ENCODE measurements around the gene BPI. TPM values are rescaled to one million over a fixed set of nuclear protein-coding genes. Genes with fewer than 3 reads are reported as not detected.
"Not testable (repeated sequence)": the region's sequence is repeated elsewhere in the genome, so short reads cannot be mapped to it uniquely, and the experiment has no call there.

The BPI gene
- total RNA-seq, 1 donor from 2014 or later = not detected

- DNase-seq (ENCODE audit: low read depth) = no peak
- TF ChIP-seq CTCF (IDR thresholded peaks at IDR 0.05; ENCODE audit: insufficient read depth, low read length, poor library complexity, severe bottlenecking) = no peak
- Histone ChIP-seq H3K4me3 (ENCODE audit: low read depth, low read length) (no peak overlapping the region), H3K36me3 (ENCODE audit: control insufficient read depth, insufficient read depth, low read length) (no peaks in the 10 kb centered on the region), H3K27me3 (ENCODE audit: control insufficient read depth, insufficient read depth, low read length) (no peaks in the 10 kb centered on the region)
These were observed 25.2 kb upstream of the BPI start for GRCh38 chr20:38278763-38279162.

- not testable (repeated sequence) for DNase-seq (ENCODE audit: low read depth); H3K27me3 ChIP-seq (ENCODE audit: control insufficient read depth, insufficient read depth, low read length); H3K4me3 ChIP-seq (ENCODE audit: low read depth, low read length); H3K36me3 ChIP-seq (ENCODE audit: control insufficient read depth, insufficient read depth, low read length)
These were observed 22.6 kb upstream of the BPI start for GRCh38 chr20:38281176-38281915.

- no peak overlapping the region for H3K4me3 ChIP-seq (ENCODE audit: low read depth, low read length)
- no peak for TF ChIP-seq CTCF (IDR thresholded peaks at IDR 0.05; ENCODE audit: insufficient read depth, low read length, poor library complexity, severe bottlenecking)
- H3K36me3 ChIP-seq (ENCODE audit: control insufficient read depth, insufficient read depth, low read length) = no peaks in the 10 kb centered on the region
- no peaks in the 10 kb centered on the region for H3K27me3 ChIP-seq (ENCODE audit: control insufficient read depth, insufficient read depth, low read length)
- no peak for DNase-seq (ENCODE audit: low read depth)
These were observed 20.7 kb upstream of the BPI start for GRCh38 chr20:38283236-38283635.

- not testable (repeated sequence) for H3K4me3 ChIP-seq (ENCODE audit: low read depth, low read length); DNase-seq (ENCODE audit: low read depth)
These were observed 19.8 kb upstream of the BPI start for GRCh38 chr20:38284066-38284650.

GRCh38 chr20:38284893-38285444 lies 19.0 kb upstream of the BPI start:
- Histone ChIP-seq H3K36me3 (ENCODE audit: control insufficient read depth, insufficient read depth, low read length) (no peaks in the 10 kb centered on the region), H3K27me3 (ENCODE audit: control insufficient read depth, insufficient read depth, low read length) (no peaks in the 10 kb centered on the region), H3K4me3 (ENCODE audit: low read depth, low read length) (no peak overlapping the region)
- no peak for DNase-seq (ENCODE audit: low read depth)
- TF ChIP-seq CTCF (IDR thresholded peaks at IDR 0.05; ENCODE audit: insufficient read depth, low read length, poor library complexity, severe bottlenecking) = no peak

More at GRCh38 chr20:38284066-38284650, 19.8 kb upstream of the BPI start:
- H3K27me3 ChIP-seq (ENCODE audit: control insufficient read depth, insufficient read depth, low read length); H3K36me3 ChIP-seq (ENCODE audit: control insufficient read depth, insufficient read depth, low read length): not testable (repeated sequence)

- Histone ChIP-seq H3K4me3 (ENCODE audit: low read depth, low read length) (no peak overlapping the region), H3K27me3 (ENCODE audit: control insufficient read depth, insufficient read depth, low read length) (no peaks in the 10 kb centered on the region), H3K36me3 (ENCODE audit: control insufficient read depth, insufficient read depth, low read length) (no peaks in the 10 kb centered on the region)
- no peak for DNase-seq (ENCODE audit: low read depth)
- no peak for TF ChIP-seq CTCF (IDR thresholded peaks at IDR 0.05; ENCODE audit: insufficient read depth, low read length, poor library complexity, severe bottlenecking)
These were observed 17.1 kb upstream of the BPI start for GRCh38 chr20:38286586-38287531.

All from kidney epithelial cell (primary cell).